Body of pancreas (tissue), 4 donors: ENCODE data around the gene VPS13C. TPM values are rescaled to one million over a fixed set of nuclear protein-coding genes. Genes with fewer than 3 reads are reported as not detected.
A peak's percentile ranks its signal among the peaks of the same experiment; 100 is the strongest.

Experiments
- ATAC-seq: fragments of 150-250 bp; one replicate; pipeline ENCODE4 v1.9.1; 2016
- DNase-seq, 4 donors: peaks; one replicate each; pipeline ENCODE4 v3.0.0-alpha.2; 2019
- H3K27ac ChIP-seq, 4 donors: fragments of 200-600 bp; sonication (generic); 1 replicate in 3 of 4; 2 replicates in 1 of 4; pipeline versions ENCODE4 v1.5.1 to v1.6.1; 2016 to 2019; ENCODE audit warnings: mild to moderate bottlenecking in 1 of 4, mixed read lengths in 1 of 4, moderate library complexity in 1 of 4
- H3K27me3 ChIP-seq, 2 donors: fragments of 200-600 bp; sonication (generic); one replicate each; pipeline ENCODE4 v1.6.0; 2016; ENCODE audit warnings: mild to moderate bottlenecking in 1 of 2
- H3K36me3 ChIP-seq, 2 donors: fragments of 200-600 bp; sonication (generic); replicated peaks in 1 of 2; 2 replicates each; pipeline ENCODE4 v1.5.1; 2016; ENCODE audit warnings: low read depth in 2 of 2; ENCODE audit not compliant: insufficient read depth in 1 of 2
- H3K4me1 ChIP-seq: fragments of 200-600 bp; sonication (generic); one replicate; pipeline ENCODE4 v1.6.0; 2016
- H3K4me3 ChIP-seq, 2 donors: fragments of 200-600 bp; sonication (generic); 1 replicate in 1 of 2; 2 replicates in 1 of 2; pipeline ENCODE4 v1.5.1; 2016 to 2019
- H3K9me3 ChIP-seq, 3 donors: fragments of 200-600 bp; sonication (generic); 1 replicate in 2 of 3; 2 replicates in 1 of 3; pipeline ENCODE4 v1.5.1; 2016
- CTCF ChIP-seq, 7 experiments: fragments of 450-650 bp in 4 of 7; fragments of 200-600 bp in 3 of 7; sonication (generic) in 3 of 7; IDR thresholded peaks; one replicate each; pipeline ENCODE4 v1.5.1; 2016 to 2019; ENCODE audit warnings: antibody characterized with exemption in 7 of 7
- POLR2A ChIP-seq, 3 donors: fragments of 450-650 bp; IDR thresholded peaks; one replicate each; pipeline ENCODE4 v1.6.1; 2016; ENCODE audit warnings: antibody characterized with exemption in 3 of 3, mild to moderate bottlenecking in 2 of 3
- WGBS, 2 donors: methylation state at CpG; one replicate each; pipeline ENCODE4 v1.1.5; 2017; 5-methylcytosine and 5-hydroxymethylcytosine counted together
- intact Hi-C: fragments of 100-400 bp; cut with DNase I; formaldehyde crosslinking; loops from one replicate; pipeline ENCODE4 v1.15.1; 2023
- total RNA-seq, 2 donors: library from RNA; depleted of rRNA; stranded (reverse); fragments of >200 nt; gene quantifications; one replicate each; pipeline ENCODE4 v1.1.0, GENCODE V29; 2016

VPS13C gene
- total RNA-seq, 2 donors from 2014 or later: 67.2 to 68.6 TPM

- TF ChIP-seq POLR2A (IDR thresholded peaks at IDR 0.05): no peak
- no peak for TF ChIP-seq CTCF (IDR thresholded peaks at IDR 0.05)
- intact Hi-C loops: no loop called here
- no peaks in the 10 kb centered on the region for H3K9me3 ChIP-seq
- ATAC-seq: peak; percentile 27
- peak in 2 of 4 donors; percentile 3 to 13 for DNase-seq
- H3K27me3 ChIP-seq: no peaks in the 10 kb centered on the region
- H3K36me3 ChIP-seq: peaks cover 4 to 12% of the 10 kb centered on the region in 2 donors
- H3K4me1 ChIP-seq: peaks cover 10% of the 10 kb centered on the region
- no peak overlapping the region for H3K27ac ChIP-seq
- H3K4me3 ChIP-seq: no peak overlapping the region
These were observed 149.3 kb downstream of the VPS13C start for GRCh38 chr15:61910839-61911369.

- H3K27ac ChIP-seq: peak overlapping the region in 3 of 4 donors; percentile 21 to 72 (median 56)
- TF ChIP-seq CTCF (IDR thresholded peaks at IDR 0.05) (no peak), POLR2A (IDR thresholded peaks at IDR 0.05) (no peak)
These were observed 152.0 kb downstream of the VPS13C start for GRCh38 chr15:61908241-61908640.

GRCh38 chr15:61907753-61908086, 152.5 kb downstream of the VPS13C start:
- ATAC-seq: no peak
- Histone ChIP-seq H3K27ac (peak overlapping the region; percentile 21 to 72 (median 49)), H3K36me3 (peaks cover 0 to 4% of the 10 kb centered on the region in 2 donors), H3K4me1 (peaks cover 10% of the 10 kb centered on the region), H3K27me3 (no peaks in the 10 kb centered on the region), H3K9me3 (no peaks in the 10 kb centered on the region), H3K4me3 (no peak overlapping the region)
- no peak for DNase-seq
- intact Hi-C loops: no loop called here
- TF ChIP-seq POLR2A (IDR thresholded peaks at IDR 0.05): no peak
- no peak for TF ChIP-seq CTCF (IDR thresholded peaks at IDR 0.05)
- 95% methylated on average over 1 of the region's 1 CpG for WGBS, 2 donors

More at GRCh38 chr15:61908241-61908640, 152.0 kb downstream of the VPS13C start:
- Histone ChIP-seq H3K27me3 (no peaks in the 10 kb centered on the region), H3K4me1 (peaks cover 10% of the 10 kb centered on the region), H3K9me3 (no peaks in the 10 kb centered on the region), H3K36me3 (peaks cover 0 to 4% of the 10 kb centered on the region in 2 donors), H3K4me3 (no peak overlapping the region)
- 95 to 98% methylated on average over 3 of the region's 3 CpGs for WGBS, 2 donors
- DNase-seq (no peak), ATAC-seq (no peak)
- intact Hi-C loops: no loop called here

- H3K36me3 ChIP-seq: peaks cover 0 to 4% of the 10 kb centered on the region in 2 donors
- TF ChIP-seq CTCF (IDR thresholded peaks at IDR 0.05) (no peak), POLR2A (IDR thresholded peaks at IDR 0.05) (no peak)
- intact Hi-C loops: no loop called here
These were observed 153.1 kb downstream of the VPS13C start for GRCh38 chr15:61906961-61907752.

More at GRCh38 chr15:61906961-61907752, 153.1 kb downstream of the VPS13C start:
- Histone ChIP-seq H3K27me3 (no peaks in the 10 kb centered on the region), H3K4me1 (peaks cover 10% of the 10 kb centered on the region), H3K9me3 (no peaks in the 10 kb centered on the region), H3K27ac (peak overlapping the region; percentile 21 to 72 (median 49)), H3K4me3 (no peak overlapping the region)
- peak in 3 of 4 donors; percentile 12 to 23 (median 16) for DNase-seq
- WGBS, 2 donors: 34 to 40% methylated on average over 4 of the region's 4 CpGs
- ATAC-seq: peak; percentile 74
